Umbilical cord (tissue), 2 donors: ENCODE measurements around the gene CD6. TPM values are rescaled to one million over a fixed set of nuclear protein-coding genes. Genes with fewer than 3 reads are reported as not detected.
"Not testable (repeated sequence)": the region's sequence is repeated elsewhere in the genome, so short reads cannot be mapped to it uniquely, and the experiment has no call there.

Source experiments
- DNase-seq: peaks from one replicate; pipeline ENCODE4 v3.0.0-alpha.2; 2015; ENCODE audit warnings: low spot score
- total RNA-seq: library from RNA; depleted of rRNA; stranded (reverse); fragments of >200 nt; gene quantifications from one replicate; pipeline ENCODE4 v1.2.3, GENCODE V29; 2014; ENCODE audit warnings: low replicate concordance; ENCODE audit not compliant: insufficient read depth

CD6 gene
- total RNA-seq, 1 donor from 2014 or later, result 0.24 TPM

DNA sequence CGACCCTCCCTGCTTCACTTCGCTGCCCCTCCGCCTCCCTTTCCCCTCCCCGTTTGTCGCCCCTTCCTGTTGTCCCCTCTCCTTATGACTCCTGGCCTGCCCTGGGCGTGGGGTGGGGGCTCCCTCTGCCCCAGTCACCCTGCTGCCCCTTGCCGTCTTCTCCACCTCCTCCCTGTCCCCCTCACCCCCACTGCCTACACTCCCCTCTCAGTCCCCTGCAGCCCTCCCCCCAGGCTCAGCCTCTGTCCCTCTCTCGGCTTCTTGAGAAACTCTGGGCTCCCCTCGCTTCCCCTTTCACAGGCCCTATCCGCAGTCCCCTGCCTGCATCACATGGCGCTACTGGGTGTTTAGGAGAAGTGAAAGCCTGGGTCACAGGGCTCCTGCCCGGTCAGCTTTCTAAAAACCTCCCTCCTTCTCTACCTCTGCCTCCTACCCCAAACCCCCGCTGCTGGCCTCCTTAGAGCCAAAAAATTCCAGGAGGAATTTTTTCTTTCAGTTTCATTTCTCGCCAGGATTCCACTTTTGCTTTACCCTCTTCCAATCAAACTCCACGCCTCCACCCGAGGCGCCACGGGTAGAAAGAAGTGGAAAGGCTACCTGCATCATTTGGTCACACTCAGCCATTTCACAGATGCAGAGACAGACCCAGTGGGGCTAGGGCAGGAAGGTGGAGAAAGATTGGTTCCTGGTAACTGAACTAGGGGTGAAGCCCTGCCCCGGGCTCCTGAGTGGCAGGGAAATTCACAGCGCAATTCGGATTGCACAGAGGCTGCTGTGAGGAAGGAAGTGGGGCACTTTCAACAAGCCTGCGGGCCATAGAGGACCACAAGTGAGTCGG lies 19.4 kb upstream of the CD6 start, which contains the start of gene SLC15A3:
Gene SLC15A3 (minus strand): TSS at position 273 of the 838 bp plus-strand sequence. CDS start 625 bp downstream, outside the sequence.
- DNase-seq, result peak; percentile 68

DNA sequence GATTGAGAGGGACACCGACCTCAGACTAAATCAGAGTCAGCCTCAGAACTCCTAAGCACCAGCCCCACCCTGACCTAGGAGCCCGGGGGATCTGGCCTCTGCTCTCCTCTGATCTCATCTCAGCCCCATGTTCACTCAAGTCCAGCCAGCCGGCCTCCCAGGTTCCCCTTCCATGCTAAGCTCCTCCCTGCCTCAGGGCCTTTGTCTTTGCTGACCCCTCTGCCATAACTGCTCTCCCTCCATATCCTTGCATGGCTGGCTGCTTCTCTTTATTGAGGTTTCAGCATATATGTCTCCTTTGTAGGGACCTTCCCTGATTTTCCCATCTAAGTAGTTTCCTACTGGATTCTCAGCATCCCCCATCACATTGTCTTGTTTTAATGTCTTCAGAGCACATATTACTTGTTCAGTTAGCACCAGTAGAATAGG lies 18.7 kb upstream of the CD6 start:
- no peak for DNase-seq

DNA sequence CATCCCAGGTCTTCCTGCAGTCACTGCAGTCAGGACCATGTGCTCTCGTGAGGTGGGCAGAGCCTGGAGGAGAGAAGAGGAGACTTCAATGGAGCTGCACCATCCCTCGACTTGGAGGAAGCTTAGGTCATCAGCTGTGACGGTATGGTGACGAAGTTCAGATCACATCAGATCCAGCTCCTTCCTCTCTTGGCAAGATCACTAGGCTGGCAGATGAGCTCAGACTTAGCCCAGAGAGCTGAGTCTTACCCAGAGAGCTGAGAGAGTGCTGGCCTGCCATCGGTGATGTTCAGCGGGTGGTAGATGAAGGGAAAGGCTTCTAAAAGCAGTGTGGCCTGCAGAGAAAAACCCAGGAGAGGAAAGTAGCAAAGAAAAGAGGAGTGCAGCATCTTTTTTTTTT lies 17.7 kb upstream of the CD6 start:
- DNase-seq, result no peak

DNA sequence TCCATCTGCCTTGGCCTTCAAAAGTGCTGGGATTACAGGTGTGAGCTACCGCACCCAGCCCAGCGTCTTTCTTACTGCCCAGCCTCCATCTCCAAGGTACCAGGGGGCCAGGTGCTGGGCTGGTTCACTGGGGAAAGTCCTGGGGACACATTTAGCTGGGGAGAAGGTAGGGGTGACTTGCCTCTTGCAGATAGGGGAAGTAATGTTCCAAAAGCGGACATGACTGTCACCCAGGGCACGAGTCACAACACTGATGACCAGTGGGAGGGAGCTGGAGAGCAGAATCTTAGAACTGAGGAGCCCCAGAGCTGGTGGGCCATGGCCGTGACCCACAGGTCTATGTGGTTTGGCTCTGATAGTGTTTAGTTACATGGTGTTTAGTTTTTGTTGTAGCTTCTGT lies 17.1 kb upstream of the CD6 start:
- no peak for DNase-seq

DNA sequence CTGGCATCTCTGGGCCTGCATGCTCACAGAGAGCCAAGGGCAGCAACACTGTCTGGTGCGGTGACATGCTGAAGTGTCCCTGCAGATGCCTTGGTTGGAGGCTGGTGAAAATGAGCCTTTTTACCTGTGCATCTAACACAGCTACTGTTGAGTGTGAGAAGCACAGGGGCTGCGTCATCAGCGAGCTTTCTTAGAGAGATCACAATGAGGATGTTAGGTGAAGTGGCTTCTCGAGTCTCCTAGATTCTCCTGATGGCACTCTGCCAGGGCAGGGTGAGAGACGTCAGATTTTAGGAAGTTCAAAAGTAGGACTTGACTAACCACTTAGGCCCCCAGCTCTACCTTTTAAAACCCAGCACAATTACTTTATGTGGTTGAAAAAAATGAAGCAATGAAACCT lies 15.9 kb upstream of the CD6 start:
- DNase-seq, result no peak

DNA sequence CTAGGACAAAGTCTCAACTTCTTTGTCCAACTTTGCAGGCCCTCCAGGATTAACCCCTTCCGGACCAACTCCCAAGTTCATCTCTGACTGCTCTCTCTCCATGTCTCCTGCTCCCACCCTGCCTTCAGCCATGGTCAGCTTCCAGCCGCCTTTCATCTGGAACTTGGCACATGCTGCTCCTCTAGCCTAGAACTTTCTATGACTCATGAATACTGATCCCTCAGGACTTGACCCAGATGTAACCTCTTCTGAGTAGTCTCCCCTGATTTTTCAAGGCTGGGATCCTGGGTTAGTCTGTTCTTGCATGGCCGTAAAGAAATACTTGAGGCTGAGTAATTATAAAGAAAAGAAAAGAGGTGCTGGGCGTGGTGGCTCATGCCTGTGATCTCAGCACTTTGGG lies 14.3 kb upstream of the CD6 start:
- DNase-seq, result no peak

DNA sequence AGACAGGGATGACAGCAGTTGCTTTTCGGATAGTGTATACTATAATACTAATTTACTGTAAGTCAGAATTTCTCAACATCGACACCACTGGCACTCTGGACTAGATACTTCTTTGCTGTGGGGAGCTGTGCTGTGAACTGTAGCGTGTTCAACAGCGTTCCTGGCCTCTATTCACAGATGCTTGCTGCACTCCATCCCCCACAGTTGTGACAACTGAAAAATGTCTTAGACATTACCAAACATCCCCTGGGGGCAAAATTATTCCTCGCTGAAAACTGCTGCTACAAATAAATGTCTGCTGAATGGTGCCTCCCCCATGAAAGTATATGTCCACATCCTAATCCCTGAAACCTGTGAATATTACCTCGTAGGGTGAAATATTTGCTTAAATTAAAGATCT lies 12.0 kb upstream of the CD6 start:
- DNase-seq, result no peak

DNA sequence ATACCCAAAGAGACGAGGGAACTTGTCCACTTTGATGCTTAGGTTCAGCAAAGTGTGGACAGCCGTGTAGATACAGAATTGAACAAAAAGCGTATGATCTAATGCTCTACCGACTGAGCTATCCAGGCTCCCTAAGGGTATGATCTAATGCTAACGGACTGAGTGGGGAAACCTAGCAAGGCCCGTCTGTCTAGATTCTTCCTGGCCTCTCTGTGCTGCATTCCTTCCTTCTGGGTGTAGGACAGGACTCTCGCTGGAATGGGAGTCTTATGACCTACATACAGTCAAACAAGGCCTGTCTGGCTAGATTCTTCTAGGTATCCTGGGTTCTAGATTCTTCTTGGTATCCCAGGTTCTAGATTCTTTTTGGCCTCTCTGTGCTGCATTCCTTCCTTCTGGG lies 11.1 kb upstream of the CD6 start:
- no peak for DNase-seq

DNA sequence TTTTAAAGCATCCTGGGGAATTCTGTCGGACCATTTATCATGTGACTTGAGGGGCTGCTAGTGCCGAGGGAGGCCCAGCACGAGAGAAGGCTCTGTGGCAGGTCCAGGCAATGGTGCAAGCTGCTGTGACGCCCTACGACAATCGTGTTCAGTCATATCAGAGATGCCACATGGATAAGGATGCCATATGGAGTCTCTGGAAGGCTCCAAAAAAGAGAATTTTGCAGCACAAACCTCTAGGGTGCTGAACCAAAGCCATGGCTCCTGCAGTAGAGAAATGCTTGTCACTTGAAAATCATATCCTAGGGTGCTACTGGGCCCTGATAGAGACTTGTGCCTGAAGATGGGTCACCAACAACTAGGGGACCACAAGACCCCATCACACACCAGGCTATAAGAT lies 6.7 kb upstream of the CD6 start:
- no peak for DNase-seq

DNA sequence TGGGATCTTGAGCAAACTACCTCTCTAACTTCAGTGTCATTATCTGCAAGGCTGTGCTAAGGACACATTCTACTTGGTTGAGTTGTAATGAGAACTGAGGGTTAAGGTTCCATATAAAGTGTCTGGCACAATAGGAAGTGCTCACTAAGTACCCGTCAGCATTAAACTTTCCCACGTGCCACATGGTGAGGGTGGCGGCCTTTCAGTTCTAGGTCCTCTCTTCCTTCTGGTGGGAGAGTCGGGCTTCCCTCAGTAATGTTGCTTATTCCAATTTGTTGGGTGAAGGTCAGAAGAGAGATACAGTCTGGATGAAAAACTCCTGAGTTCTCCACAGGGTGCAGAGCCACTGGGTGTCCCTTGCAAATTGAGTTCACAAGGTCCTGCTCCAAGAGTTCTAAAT lies 4.6 kb upstream of the CD6 start:
- DNase-seq, result no peak

DNA sequence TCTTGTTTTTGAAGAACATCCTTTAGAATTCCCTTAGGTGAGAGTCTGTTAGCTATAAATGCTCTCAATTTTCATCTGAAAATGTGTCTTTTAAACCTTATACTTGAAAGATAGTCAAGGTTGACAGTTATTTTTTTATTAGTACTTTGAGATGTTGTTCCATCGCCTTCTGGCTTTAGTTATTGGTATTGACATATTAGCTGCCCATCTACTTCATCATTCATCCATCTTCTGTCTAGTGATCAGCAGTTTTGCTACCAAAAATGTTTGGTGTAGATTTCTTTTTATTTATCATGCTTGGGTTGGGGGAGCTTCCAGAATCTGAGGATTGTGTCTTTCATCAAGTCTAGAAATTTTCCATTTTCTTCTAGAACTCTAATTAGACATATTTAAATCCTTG lies 3.3 kb upstream of the CD6 start:
- DNase-seq, result no peak

DNA sequence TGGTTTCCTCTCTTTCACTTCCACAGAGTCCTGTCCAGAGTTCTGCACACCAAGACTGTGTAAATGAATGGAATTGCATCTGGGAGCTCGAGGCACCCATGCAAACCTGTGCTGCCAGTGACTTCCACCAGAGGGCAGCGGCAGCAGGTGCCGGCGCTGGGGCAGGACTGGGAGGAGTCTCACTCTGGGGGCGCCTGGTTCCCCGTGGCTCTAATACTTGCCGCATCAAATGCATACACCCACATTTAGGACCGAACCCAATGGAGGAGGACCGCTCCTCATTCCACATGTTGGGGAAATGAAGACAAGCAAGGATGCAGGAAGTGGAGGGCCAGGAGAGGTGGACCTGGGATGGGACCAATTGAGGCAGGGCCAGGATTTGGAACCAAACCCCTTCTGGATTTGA lies 1.1 kb upstream of the CD6 start:
- DNase-seq, result no peak

DNA sequence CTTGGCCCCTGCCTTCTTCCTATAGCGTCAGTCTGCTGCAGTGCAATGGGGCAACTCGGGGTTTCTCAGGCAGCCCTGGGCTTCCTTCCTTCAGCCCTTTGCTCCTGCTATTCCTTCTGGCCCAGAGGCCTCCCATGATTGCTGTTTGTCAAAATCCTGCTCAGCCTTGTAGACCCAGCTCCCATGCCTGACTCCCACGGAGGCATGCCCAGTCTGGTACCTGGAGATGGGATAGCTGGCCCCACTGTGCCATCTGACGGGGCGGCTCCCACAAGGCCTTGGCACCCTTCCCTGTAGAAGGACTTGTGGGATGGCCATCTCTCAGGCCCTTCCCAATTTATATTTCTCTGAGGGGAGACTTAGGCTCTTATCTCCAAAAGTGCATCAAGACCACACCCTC lies 590 bp upstream of the CD6 start:
- DNase-seq, result no peak

DNA sequence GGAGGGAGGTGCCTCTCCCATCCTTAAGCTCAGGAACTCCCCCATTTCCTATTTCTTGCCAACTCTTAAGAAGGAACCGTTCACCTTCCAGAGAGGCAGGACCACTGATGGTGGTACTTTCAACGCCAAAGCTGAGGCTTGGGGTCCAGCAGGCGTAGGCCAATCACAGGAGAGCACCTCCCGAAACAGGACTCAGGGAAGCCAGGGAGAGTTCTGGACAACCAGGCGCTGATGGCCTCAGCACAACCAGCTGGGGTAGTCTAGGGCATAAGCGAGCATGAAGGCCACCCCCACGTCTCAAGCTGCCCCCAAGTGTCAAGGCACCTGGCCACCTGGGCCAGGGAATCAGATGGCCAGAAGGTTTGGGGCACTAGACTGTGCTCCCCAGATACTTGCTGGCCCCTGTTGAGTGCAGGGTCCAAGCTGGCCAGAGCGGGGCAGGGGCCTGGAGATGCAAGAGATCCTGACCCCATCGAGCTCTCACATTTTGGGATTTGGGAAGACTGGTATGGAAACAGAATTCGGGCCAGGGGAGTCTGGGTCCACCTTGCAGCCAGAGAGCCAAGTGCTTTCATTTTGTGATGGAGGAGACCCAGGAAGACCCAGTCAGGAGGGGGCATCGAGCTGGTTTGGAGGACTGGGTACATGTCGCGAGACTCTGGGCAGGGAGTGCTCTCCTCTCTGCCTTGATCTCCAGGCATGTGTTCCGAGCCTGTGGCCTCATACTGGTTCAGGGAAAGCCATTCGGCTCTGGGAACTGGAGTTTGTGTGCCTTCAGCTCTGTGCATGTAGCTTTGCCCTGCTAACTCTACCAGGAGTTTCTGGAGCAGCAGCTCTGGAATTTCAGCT lies 926 bp downstream of the CD6 start:
- DNase-seq, result no peak

DNA sequence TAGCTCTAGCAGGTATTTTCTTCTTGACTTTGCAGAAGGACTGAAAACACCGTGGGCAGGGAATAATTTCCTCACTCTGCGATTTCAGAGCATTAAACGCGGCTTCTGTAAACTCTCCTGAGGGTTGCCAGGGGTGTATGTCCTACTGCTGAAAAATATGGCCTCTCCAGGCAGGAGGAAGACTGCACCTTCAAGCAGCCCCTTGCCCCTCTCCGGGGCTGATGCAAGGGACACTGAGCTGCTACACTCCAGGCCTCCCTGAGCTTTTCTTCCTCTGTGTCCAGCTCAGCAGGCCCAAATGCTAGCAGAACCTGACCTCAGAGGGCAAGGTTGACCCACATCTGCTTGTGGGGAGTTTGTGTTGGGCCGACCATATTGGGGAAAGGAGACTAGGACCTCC lies 2.2 kb downstream of the CD6 start:
- no peak for DNase-seq

DNA sequence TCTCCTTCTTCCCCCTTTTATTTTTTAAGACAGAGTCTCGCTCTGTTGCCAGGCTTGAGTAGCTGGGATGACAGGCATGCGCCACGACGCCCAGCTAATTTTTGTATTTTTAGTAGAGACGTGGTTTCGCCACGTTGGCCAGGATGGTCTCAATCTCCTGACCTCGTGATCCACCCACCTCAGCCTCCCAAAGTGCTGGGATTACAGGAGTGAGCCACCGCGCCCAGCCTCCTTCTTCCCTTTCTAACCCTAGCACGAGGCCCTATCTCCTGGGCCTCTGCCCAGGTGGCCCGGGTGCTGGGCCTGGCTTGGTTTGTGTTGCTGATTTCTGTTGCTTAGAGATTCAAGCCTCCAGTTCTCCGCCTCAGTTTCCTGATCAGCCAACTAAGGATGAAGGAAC lies 2.8 kb downstream of the CD6 start:
- not testable (repeated sequence) for DNase-seq

DNA sequence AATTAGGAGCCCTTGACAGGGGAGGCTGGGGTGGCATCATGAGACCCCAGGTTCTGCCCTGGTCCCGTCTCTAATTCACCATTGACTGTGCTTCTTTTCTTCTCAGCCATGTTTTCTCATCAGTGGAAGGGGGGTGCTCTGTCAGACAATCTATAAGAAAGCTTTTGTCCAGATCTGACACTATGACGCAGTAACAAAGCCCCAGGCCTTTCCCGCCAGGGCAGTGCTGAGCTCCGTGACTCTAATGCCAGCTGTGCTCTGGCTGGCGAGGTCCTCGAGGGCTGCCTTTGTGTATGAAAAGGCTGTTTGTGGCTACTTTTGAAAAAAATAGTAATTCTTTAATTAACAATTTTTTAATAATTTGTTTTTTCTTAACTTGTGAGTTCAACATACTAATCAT lies 3.2 kb downstream of the CD6 start:
- DNase-seq, result no peak

DNA sequence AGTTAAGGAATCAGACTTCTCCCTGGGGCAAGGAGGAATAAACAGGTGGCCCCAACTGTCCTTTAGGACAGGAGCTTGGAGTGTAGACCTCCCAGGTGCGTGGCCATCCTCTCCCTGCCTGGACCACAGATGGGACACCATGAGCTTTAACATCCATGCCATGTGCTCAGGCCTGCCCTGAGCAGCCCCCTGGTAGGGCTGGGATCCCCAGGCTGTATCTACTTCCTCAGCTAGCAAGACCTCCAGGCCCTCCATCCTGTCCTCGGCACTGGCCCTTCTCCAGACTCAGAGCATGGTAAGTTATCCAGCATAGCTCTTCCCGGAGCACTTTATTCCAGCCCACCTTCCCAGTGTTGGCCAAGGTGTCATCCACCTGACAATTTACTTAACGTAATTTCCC lies 5.7 kb downstream of the CD6 start:
- no peak for DNase-seq

DNA sequence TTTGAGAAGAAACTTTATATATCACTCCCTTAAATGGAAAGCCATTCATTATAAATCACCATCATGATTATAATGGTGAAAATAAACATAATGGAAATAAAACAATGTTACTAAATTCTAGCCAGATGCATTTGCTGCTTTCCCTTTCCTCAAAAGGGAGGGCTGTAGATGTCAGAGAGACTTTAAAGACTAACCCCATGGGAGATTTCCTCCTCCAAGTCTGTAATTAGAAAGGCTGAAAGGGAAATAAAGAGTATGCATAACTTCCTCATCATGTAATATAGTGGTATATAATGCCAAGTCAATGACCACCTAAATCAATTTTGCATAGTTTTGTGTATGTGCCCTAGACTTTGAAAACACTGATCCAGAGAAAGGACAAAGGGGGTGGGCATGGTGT lies 6.4 kb downstream of the CD6 start:
- no peak for DNase-seq

DNA sequence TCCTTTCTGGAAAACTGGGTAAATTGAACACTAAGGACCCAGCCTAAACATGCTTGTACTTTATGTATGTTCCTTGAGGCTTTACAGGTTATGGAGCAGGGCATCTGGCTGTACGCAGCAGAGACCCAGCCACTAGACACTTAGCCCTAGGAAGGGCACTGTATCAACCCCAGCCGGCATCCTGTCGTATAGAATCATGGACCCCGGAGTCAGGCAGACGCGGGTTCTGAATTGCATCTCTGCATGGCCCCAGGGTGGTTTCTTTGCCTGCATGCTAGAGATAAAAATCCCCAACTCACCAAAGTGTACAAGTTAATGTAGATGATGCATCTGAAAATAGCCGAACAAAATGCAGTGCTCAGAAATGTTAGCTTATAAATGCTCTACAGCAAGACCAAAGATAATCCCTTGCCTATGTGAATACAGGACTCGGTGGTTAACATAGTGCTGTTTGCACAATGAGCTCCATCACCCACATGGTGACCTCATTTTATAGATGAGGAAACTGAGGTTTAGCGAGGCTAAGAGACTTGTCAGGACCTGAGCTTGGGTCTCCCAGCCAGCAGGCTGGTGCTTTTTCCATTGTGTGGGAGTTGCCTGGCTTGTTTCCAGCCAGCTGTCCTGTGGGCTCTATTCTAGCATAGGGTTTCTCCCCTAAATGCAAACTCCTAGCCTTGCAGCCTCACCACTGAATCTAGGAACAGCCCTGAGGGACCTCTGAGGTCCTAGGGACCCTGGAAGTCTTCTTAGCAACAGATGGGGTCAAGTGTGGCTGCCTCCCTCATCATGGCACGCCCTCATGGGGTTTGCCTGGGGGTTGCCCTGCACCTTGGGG lies 7.3 kb downstream of the CD6 start:
- DNase-seq, result no peak

DNA sequence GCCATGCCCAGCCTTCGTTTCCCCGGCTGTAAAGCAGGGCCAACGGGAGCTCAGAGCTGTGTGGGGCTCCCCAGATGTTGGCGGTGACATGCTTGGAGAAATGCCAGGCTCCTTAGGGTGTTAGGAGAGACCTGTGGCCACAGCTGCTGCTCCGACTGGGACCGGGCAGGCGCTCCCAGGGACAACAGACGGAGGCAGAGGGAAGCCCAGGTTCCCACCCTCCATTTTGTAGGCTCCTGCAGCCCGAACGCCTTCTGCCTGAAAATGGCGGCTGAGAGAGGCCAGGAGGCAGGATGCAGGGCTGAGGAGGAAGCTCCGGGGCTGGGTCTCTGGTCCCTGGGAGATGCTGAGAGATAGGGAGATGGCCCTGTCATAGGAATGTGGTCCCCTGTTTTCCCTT lies 10.0 kb downstream of the CD6 start:
- no peak for DNase-seq

DNA sequence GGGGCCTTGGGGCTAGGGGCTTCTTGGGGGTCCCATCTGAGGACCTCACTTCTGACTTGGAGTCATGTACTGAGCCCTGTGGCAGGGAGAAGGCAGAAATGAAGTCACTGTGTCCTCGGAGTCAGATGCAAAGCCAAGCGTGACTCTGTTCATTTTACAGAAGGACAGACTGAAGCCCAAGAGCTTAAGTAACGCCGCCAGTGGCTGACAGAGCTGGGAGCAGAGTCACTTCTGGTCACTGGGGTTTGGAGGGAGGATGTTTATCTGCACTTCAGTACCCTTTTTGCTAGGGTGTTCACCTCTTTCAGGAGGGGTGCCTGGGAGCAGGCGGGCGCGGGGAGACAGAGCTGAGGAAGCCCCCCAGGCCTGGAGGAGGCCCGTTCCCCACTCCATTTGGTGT lies 10.7 kb downstream of the CD6 start:
- no peak for DNase-seq
